ENCODE measurements around the gene CHD1L. TPM values are rescaled to one million over a fixed set of nuclear protein-coding genes. Genes with fewer than 3 reads are reported as not detected.

Gene CHD1L
- total RNA-seq, 1 experiment from 2014 or later, result 64.2 TPM

GRCh38 chr1:147267711-147268110, 25.2 kb downstream of the CHD1L start:
- Histone ChIP-seq H2BK15ac (ENCODE audit: low read depth, low read length) (no peak overlapping the region), H3K14ac (ENCODE audit: insufficient read depth, low read length) (no peak overlapping the region), H2BK5ac (ENCODE audit: insufficient read length, low read length) (no peak overlapping the region), H3K23ac (ENCODE audit: insufficient read length, low read depth, low read length) (no peak overlapping the region), H2BK12ac (ENCODE audit: insufficient read length, low read depth, low read length) (no peak overlapping the region), H3K56ac (ENCODE audit: insufficient read length, low read depth, low read length) (no peak overlapping the region), H3T11ph (ENCODE audit: low read length) (no peak overlapping the region), H4K91ac (ENCODE audit: insufficient read length, low read depth, low read length) (no peak overlapping the region), H3K4me2 (ENCODE audit: insufficient read depth, insufficient read length, low read length) (no peak overlapping the region), H3K9me3 (ENCODE audit: control insufficient read depth, low read depth, low read length) (no peaks in the 10 kb centered on the region), H4K8ac (replicated peaks; ENCODE audit: insufficient read length, low read depth, low read length) (no peak overlapping the region), H3K4me1 (ENCODE audit: insufficient read depth, low read length) (no peaks in the 10 kb centered on the region), H2BK120ac (ENCODE audit: low read depth, low read length, poor library complexity, severe bottlenecking) (no peak overlapping the region), H2AK5ac (ENCODE audit: insufficient read length, low read length) (no peak overlapping the region), H4K20me1 (ENCODE audit: control insufficient read depth, insufficient read depth, insufficient read length) (no peaks in the 10 kb centered on the region), H3K79me2 (ENCODE audit: insufficient read depth, low read length) (no peaks in the 10 kb centered on the region), H2AFZ (ENCODE audit: low read length) (no peak overlapping the region), H3K4ac (ENCODE audit: low read depth, low read length) (no peak overlapping the region), H3K27me3 (ENCODE audit: insufficient read depth, low read length) (no peaks in the 10 kb centered on the region), H2BK20ac (ENCODE audit: low read depth, low read length, poor library complexity, severe bottlenecking) (no peak overlapping the region), H3K18ac (ENCODE audit: insufficient read length, low read depth, low read length) (no peak overlapping the region), H4K5ac (ENCODE audit: insufficient read length, low read depth, low read length) (no peak overlapping the region), H3K23me2 (ENCODE audit: insufficient read length, low read depth, low read length, poor library complexity, severe bottlenecking) (no peaks in the 10 kb centered on the region), H3K79me1 (ENCODE audit: insufficient read depth, low read depth, low read length, poor library complexity, severe bottlenecking) (no peaks in the 10 kb centered on the region), H3K9ac (ENCODE audit: extremely low read depth, insufficient read length, low read length) (no peak overlapping the region), H3K27ac (ENCODE audit: insufficient read length, low read depth, low read length) (no peak overlapping the region)
- H3K4me3 Mint-ChIP-seq, result no peak overlapping the region
- TF ChIP-seq, protein P1, sequence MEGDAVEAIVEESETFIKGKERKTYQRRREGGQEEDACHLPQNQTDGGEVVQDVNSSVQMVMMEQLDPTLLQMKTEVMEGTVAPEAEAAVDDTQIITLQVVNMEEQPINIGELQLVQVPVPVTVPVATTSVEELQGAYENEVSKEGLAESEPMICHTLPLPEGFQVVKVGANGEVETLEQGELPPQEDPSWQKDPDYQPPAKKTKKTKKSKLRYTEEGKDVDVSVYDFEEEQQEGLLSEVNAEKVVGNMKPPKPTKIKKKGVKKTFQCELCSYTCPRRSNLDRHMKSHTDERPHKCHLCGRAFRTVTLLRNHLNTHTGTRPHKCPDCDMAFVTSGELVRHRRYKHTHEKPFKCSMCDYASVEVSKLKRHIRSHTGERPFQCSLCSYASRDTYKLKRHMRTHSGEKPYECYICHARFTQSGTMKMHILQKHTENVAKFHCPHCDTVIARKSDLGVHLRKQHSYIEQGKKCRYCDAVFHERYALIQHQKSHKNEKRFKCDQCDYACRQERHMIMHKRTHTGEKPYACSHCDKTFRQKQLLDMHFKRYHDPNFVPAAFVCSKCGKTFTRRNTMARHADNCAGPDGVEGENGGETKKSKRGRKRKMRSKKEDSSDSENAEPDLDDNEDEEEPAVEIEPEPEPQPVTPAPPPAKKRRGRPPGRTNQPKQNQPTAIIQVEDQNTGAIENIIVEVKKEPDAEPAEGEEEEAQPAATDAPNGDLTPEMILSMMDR (conservative IDR thresholded peaks at IDR 0.05), result no peak
- H3K9me3 Mint-ChIP-seq, result no peaks in the 10 kb centered on the region
- H3K27ac Mint-ChIP-seq, result no peak overlapping the region; a peak in 1 of 7 replicates
- no peaks in the 10 kb centered on the region; the same call in 1 of the 2 replicates for H3K27me3 Mint-ChIP-seq (ENCODE audit: low read depth)
- no peaks in the 10 kb centered on the region for H3K4me1 Mint-ChIP-seq
- peaks cover 14 to 82% (median 57%) of the 10 kb centered on the region in 3 experiments; a peak in 6 of 7 replicates for H3K36me3 Mint-ChIP-seq (ENCODE audit: insufficient read depth in 1 of 3, low read depth in 3 of 3)
- DNase-seq, result no peak
- WGBS (ENCODE audit: extremely low coverage, insufficient read length, low lambda C conversion rate), result no CpG with 5 or more reads among the region's 4 CpGs
